Epithelial cell of esophagus (primary cell): ENCODE results near the gene PTCD3.

ENCODE experiments used
- DNase-seq: peaks from one replicate; pipeline ENCODE4 v3.0.0; 2010; ENCODE audit warnings: low read depth
- H3K4me3 ChIP-seq: 2 replicates; pipeline ENCODE4 v1.5.1; 2011; ENCODE audit warnings: mild to moderate bottlenecking, low read length, control low read depth
- CTCF ChIP-seq: IDR thresholded peaks from 2 replicates; pipeline ENCODE4 v1.5.1; 2011; ENCODE audit warnings: low read depth, mild to moderate bottlenecking, low read length, control low read depth, inconsistent platforms; ENCODE audit not compliant: insufficient read depth; ENCODE audit errors: missing control alignments

PTCD3 gene

DNA sequence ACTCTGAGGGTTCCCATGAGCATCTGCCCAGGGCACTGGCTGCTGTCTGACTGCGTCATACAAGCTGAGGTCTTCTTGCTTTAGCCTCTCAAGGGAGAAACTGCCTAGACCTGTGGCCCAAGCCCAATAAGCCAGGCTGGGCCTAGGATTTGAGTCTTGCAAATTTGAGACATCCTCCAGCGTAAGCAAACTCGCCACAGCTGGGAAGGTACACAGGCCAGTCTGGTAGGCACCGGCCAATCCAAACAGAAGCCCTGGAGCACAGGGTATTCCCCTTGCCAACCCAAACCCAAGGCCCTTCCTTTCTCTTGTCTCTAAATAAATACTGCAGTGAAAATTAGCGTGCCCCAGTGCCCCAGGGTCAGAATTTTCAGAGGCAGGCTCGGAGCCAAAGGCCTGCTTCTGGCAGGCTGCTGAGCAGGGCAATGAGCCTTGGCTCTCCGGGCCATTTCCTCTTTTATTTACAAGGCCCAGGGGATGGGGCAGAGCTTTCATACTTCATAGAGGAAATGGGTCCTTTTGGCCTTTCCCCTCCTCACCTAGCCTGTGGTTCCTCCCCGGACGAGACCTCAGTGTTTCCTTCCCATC is 33.7 kb upstream of the PTCD3 start:
- DNase-seq: no peak
- TF ChIP-seq CTCF: no peak
- H3K4me3 ChIP-seq: no peak overlapping the region

DNA sequence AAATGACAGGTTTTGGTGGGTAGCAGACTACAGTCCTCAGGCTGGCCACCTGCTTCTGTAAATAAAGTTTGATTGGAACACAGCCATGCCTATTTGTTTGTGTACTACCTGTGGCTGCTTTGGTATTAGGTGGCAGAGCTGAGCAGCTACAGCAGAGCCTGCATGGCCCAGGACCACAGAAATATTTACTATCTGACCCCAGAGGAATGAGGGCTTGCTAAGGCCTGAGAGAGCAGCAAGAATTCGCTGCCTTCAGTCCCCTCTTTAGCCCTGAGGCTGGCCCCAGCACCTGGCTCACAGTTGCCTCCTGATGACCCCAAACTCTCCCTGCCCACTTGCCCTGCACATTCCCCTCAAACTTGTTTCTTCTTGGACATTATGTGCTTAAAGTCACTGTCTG is 32.8 kb upstream of the PTCD3 start:
- DNase-seq: no peak
- no peak overlapping the region for H3K4me3 ChIP-seq
- no peak for TF ChIP-seq CTCF

DNA sequence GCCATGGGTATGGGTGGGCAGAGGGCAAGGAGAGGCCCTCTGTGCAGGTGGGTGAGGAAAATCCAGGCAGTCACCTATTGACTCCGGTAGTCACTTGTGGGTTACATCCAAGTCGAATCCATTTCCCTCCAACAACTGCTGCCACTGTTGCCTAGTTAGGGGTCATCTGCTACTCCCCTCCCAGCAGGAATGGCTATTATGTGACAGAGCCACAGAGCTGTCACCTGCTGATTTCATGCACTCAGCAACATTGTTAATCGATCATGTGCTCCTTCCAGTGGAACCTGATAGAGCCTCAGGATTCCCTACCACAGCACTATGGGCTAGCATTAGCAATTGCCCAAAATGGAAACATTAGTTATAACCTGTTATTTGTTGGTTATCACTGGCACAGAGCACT is 31.8 kb upstream of the PTCD3 start:
- no peak overlapping the region for H3K4me3 ChIP-seq
- no peak for TF ChIP-seq CTCF
- DNase-seq: no peak

DNA sequence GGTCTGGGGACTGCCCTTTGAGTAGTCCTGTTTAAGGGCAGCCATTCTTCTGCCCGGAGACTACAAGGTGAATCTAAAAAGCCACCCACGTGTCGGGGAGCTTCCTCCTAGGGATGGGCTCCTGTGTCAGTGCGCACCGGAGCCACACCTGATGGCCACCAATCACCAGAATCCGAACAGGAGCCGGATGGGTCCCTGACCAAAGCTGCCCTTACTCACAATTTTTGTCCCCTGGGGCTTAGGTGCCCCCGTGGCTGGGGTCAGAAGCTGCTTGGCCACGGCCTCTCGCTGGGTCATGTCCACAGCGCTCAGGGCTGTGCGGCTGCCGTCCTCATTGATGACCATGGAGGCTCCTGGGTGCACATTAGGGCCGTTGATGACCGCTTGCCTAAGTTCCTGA is 31.2 kb upstream of the PTCD3 start:
- no peak for DNase-seq
- H3K4me3 ChIP-seq: no peak overlapping the region
- TF ChIP-seq CTCF: no peak

- DNase-seq: no peak
- no peak for TF ChIP-seq CTCF
- H3K4me3 ChIP-seq: no peak overlapping the region
These were observed 30.1 kb upstream of the PTCD3 start for GRCh38 chr2:86075886-86076285.

GRCh38 chr2:86078774-86079545 is 27.1 kb upstream of the PTCD3 start:
- TF ChIP-seq CTCF: peak; percentile 47
- DNase-seq: peak; percentile 65
- H3K4me3 ChIP-seq: no peak overlapping the region
